Left hindlimb (tissue), 1 donor: ENCODE measurements around the gene PBX1.
"Not testable (repeated sequence)": the region's sequence is repeated elsewhere in the genome, so short reads cannot be mapped to it uniquely, and the experiment has no call there.

Source experiments
- DNase-seq: peaks from one replicate; pipeline ENCODE4 v3.0.0-alpha.2; 2018

Gene PBX1

GRCh38 chr1:164590592-164590991, 31.6 kb downstream of the PBX1 start:
- DNase-seq = no peak

DNA sequence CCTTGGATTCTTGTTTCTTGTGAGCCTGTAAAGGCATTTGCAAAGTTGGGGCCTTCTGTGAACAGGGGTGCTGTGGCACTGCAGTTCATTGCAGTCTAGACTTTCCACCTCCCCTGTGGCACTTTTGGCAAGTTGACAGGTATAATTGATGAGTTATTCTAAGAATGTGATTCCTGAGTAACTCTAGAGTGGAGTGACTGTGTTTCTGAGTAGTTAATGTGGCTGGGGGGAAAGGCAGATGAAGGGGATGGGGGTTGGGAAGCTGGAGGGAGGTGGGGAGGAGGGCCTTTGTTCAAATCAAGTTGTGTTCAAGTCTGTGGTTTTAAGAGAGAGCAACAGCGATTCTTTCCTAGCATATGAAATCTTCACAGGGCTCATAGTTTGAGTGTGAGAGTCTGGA, 32.9 kb downstream of the PBX1 start:
- no peak for DNase-seq

- DNase-seq = no peak
Observed at GRCh38 chr1:164592634-164593033, 33.6 kb downstream of the PBX1 start.

DNA sequence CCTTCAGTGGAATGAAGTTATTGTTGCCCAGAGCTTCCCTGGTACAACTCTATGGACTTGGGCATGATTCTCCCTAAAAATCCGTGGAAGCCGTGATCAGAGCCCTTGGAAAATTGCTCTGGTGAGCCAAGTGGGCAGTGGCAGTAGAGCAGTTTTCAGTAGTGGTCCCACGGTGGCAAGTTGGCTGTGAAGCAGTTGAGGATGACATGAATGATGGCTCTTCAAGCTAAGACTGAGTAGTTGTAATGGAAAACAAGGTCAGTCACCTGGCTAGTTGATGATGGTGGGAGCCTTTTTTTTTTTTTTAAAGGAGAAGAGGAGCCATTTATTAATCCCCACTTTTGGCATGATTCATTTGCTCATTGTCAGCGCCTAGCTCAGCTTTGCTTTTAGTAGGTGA, 36.2 kb downstream of the PBX1 start:
- DNase-seq = no peak

DNA sequence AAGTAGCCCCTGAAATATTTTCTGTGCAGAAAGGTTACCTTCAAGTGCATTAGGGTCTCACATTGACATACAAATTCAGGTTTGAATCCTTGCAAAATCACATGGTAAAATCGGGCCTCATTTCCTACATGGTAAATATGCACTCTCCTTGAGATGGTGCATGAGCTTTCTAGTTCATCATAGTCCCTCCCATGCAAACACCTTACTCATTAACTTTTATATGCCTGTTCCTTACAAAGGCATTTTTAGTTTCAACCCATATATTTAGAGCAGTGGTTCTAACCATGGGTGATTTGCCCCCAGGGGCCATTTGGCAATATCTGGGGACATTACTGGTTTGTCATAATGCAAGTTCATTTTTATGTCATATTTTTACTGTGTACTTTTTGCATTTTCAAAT, 37.2 kb downstream of the PBX1 start:
- no peak for DNase-seq

DNA sequence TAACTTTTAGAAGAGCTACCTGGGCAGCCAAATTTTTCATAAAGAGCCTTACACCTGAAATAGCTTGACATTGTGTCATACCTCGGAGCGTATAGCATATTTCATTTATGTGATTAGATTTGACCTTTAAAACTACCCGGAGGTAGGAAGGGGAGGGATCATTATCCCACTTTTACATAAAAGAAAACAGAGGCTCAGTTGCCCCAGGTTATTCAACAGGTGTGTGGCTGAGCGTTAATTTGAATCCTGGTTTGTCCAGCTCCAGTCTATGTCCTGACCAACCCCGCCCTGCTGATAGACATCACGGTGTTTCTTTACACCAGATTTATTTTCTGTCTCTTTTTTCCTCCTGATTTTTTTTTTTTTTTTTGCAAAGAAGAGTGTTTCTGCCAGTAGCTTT, 39.7 kb downstream of the PBX1 start:
- no peak for DNase-seq

DNA sequence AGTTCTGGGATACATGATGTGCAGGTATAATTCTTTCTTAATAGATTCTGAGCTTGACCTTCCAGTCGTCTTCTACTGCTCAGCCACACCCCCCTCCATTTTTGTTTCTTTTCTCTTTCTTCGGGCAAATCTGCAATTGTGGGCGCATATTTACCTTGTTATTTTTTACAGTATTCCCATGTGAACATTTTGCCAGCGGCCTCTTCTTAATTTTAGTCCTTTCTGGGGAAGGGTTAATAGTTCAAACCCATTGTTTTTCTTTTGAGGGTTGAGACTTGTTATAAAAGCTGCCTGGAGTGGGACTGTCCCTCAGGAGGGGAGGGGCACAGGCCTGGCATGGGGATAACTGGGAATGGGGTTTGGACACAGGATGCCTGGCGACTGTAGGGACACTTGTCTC, 40.3 kb downstream of the PBX1 start:
- DNase-seq = no peak

- no peak for DNase-seq
Observed at GRCh38 chr1:164601399-164602100, 42.6 kb downstream of the PBX1 start.

- no peak for DNase-seq
Observed at GRCh38 chr1:164602101-164602422, 43.1 kb downstream of the PBX1 start.

GRCh38 chr1:164602480-164603093, 43.6 kb downstream of the PBX1 start:
- peak; percentile 74 for DNase-seq

DNA sequence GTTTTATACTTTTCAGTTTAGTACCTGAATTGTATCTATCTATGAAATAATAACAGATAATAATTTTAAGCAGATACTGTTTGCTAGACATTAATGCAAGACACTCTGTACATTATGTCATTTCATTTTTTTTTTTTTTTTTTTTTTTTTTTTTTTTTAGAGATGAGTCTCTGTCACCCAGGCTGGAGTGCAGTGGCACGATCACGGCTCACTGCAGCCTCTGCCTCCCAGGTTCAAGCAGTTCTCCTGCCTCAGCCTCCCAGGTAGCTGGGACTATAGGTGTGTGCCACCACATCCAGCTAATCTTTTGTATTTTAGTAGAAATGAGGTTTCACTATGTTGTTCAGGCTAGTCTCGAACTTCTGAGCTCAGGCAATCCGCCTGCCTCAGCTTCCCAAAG, 44.8 kb downstream of the PBX1 start:
- DNase-seq = not testable (repeated sequence)

DNA sequence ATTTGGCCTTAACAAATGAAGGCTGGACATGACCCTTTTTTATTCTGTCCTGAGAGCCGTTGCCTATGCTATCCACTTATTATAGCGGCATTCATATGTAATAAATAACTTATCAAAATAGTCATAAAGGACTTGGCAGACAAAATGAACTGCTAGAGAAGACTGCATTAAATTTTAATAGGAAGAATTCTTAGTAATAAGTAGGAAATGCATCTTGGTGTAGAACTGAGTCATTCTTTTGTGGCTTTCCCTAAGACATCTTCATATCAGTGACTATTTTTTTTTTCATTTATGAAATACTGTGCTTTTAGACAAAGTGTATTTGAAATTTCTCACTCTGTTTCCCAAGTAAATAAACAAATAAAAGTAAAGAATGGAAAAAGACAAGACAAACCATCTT, 45.6 kb downstream of the PBX1 start:
- no peak for DNase-seq

GRCh38 chr1:164605254-164606091, 46.5 kb downstream of the PBX1 start:
- DNase-seq = no peak

DNA sequence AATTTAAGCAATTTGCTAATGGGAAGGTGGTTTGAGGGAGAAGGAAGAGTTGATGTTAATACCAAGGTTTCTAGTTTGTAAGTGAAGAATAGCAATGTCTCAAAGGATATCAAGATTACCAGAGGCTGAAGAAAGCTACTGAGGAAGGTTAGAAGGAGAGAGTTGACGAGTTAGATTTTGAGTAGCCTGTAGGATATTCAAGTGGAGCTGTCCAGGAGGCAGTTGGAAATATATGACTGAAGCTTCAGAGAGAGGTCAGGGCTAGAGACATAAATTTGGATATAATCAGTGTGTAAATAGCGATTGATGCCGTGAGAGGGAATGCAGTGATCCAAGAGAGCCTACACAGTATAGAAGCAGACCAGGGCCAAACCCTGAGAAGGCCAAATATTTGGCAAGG, 48.4 kb downstream of the PBX1 start:
- no peak for DNase-seq

DNA sequence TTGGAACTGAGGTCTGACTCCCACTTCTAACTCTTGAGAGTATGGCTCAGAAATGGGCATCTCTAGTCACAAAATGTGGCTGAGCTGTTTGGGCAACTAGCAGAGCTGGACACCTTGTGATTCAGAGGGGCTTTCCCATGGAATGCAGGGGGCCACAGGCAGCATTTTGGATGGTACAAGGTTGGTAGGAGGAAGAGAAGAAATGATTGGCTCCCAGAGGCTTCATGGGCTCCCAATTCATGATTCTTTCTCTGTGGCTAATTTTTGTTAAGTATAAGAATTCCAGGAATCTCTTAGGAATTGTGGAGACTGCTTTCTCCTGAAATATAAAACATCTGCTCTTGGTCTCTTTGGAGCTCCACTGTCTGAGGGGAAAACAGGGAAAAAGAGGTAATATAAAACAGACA, 49.7 kb downstream of the PBX1 start:
- no peak for DNase-seq

- DNase-seq = no peak
Observed at GRCh38 chr1:164609089-164609488, 50.1 kb downstream of the PBX1 start.

- DNase-seq = no peak
Observed at GRCh38 chr1:164610538-164611222, 51.7 kb downstream of the PBX1 start.

DNA sequence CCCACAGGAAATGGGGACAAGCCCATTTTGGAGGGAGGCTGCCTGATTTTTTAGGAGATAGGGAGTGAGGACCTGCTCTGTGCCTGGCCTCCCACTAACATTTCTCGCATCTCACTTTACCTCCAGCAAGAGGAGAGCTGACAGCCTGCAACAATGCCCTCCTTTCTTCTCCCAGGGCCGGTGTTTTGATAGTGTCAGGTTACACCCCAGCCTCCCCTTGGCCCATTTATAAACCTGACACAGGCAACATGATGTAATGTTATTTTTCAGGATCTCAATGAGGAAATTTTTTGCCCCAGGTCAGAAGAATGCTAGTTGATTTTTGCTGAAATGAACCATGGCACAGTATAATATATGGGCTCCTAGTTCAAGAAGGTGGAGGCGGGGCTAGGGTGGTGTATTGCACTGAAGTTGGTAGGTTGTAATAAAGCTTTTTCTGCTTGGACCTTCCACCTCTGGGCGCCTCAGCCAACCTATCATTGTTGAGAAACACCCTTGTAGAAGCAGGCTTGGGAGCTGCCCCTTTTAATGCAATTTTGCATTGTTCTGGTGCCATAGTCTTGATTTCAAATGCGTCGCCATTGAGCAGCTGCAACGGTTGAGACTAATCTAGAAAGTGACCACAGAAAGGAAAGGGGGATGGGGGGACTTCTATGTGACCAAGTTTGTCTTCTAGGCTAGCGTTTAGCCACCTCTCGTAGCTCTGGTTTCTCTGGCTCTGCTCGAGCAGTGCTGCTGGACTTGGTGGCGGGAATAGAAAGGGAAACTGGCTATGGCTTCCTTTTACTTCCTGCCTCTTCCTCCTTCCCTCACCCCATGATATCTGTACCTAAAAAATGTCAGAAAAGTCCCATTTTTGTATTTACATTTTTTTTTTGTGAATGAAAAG, 53.0 kb downstream of the PBX1 start:
- no peak for DNase-seq

DNA sequence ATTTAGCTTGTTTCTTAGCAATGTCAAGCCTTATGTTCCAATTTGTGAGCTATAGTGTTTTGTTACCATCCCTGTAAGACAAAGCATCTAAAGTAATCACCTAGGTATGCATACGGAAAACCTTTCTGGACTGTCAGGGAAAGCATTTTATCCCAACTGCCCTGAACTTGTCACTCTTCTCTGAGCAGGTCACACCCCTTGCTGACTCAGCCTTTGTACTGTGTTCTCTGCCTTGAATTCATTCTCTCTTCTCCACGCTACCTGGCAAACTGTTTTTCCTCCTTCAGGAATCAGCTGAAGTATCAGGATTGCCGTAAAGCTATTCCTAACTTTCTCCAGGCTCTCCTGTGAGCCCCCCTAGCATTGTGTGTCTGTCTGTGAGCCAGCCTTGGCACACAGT, 54.2 kb downstream of the PBX1 start:
- no peak for DNase-seq

GRCh38 chr1:164614316-164614715, 55.3 kb downstream of the PBX1 start:
- DNase-seq = no peak

- no peak for DNase-seq
Observed at GRCh38 chr1:164617377-164618201, 58.6 kb downstream of the PBX1 start.

DNA sequence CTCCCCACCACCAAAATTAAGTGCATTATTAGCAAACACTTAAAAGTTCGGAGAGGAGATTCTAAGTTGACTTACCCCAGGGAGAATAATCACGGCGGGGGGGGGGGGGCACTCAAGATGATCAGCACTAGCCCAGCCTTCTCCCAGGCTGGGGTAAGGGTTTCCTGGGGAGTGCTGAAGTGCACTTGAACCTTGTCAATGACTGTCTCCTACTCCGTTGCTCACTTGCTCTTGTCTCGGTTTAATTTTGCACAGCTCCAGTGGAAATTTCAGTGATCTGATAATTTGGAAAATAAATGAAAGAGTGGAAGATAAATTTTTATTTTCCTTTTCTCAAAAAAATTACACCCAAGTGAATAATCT, 59.2 kb downstream of the PBX1 start:
- DNase-seq = no peak
